CD4-positive, alpha-beta memory T cell (primary cell): ENCODE results near the gene MAST3. TPM values are rescaled to one million over a fixed set of nuclear protein-coding genes. Genes with fewer than 3 reads are reported as not detected.

Experiments used
- CTCF ChIA-PET: fragments of 350-600 bp; sonication (Branson Sonifier 250); formaldehyde crosslinking; loops from one replicate; lab custom pipeline; 2021; ENCODE audit warnings: inconsistent platforms; ENCODE audit not compliant: partially characterized antibody; lab: Charles Lee
- POLR2A ChIA-PET: fragments of 350-600 bp; sonication (Branson Sonifier 250); formaldehyde crosslinking; loops from one replicate; lab custom pipeline; 2021; ENCODE audit not compliant: partially characterized antibody; lab: Charles Lee
- DNase-seq, 5 donors: peaks; one replicate each; pipeline versions ENCODE4 v3.0.0 to v3.0.0-alpha.2; 2020 to 2022; ENCODE audit warnings: mixed read lengths in 1 of 5
- H3K27ac ChIP-seq: one replicate; pipeline ENCODE4 v1.7.0; 2013; ENCODE audit warnings: low read depth, low read length
- H3K27me3 ChIP-seq: 2 replicates; pipeline ENCODE4 v1.7.0; 2013; ENCODE audit warnings: mild to moderate bottlenecking, low read length, moderate library complexity; ENCODE audit not compliant: insufficient read depth
- H3K36me3 ChIP-seq: 2 replicates; pipeline ENCODE4 v1.7.0; 2013; ENCODE audit warnings: mild to moderate bottlenecking, low read length, moderate library complexity; ENCODE audit not compliant: insufficient read depth
- H3K4me1 ChIP-seq: 2 replicates; pipeline ENCODE4 v1.7.0; 2013; ENCODE audit warnings: mild to moderate bottlenecking, low read length, moderate library complexity; ENCODE audit not compliant: insufficient read depth
- H3K4me3 ChIP-seq, 2 donors: one replicate each; pipeline ENCODE4 v1.7.0; 2013; ENCODE audit warnings: low read length in 2 of 2, mild to moderate bottlenecking in 1 of 2
- H3K9me3 ChIP-seq, 2 donors: one replicate each; pipeline ENCODE4 v1.7.0; 2013; ENCODE audit warnings: low read length in 2 of 2, control low read depth in 1 of 2; ENCODE audit not compliant: control insufficient read depth in 1 of 2
- H3K27ac Mint-ChIP-seq, 7 donors: one replicate each; pipeline ENCODE4 v1.8.0; 2020 to 2021; ENCODE audit warnings: mixed read lengths in 7 of 7, mild to moderate bottlenecking in 6 of 7, inconsistent platforms in 3 of 7, moderate library complexity in 3 of 7
- H3K27me3 Mint-ChIP-seq, 2 donors: one replicate each; pipeline ENCODE4 v1.8.0; 2020 to 2021; ENCODE audit warnings: mixed read lengths in 2 of 2
- H3K36me3 Mint-ChIP-seq, 2 donors: one replicate each; pipeline ENCODE4 v1.8.0; 2020 to 2021; ENCODE audit warnings: mixed read lengths in 2 of 2, inconsistent platforms in 1 of 2, mild to moderate bottlenecking in 1 of 2
- H3K4me1 Mint-ChIP-seq, 4 donors: one replicate each; pipeline ENCODE4 v1.8.0; 2020 to 2021; ENCODE audit warnings: mixed read lengths in 4 of 4, mild to moderate bottlenecking in 1 of 4
- H3K4me3 Mint-ChIP-seq, 8 donors: one replicate each; pipeline ENCODE4 v1.8.0; 2020 to 2021; ENCODE audit warnings: mixed read lengths in 8 of 8, mild to moderate bottlenecking in 7 of 8, moderate library complexity in 6 of 8, inconsistent platforms in 3 of 8
- H3K9me3 Mint-ChIP-seq, 8 donors: one replicate each; pipeline ENCODE4 v1.8.0; 2020 to 2021; ENCODE audit warnings: mixed read lengths in 8 of 8, mild to moderate bottlenecking in 5 of 8, inconsistent platforms in 3 of 8, moderate library complexity in 1 of 8
- intact Hi-C: fragments of 100-400 bp; cut with micrococcal nuclease; formaldehyde crosslinking; loops from one replicate; pipeline ENCODE4 v1.15.1; 2023
- polyA plus RNA-seq, 2 donors: library from polyadenylated mRNA; unstranded; fragments of 300-500 nt; fragmentation: Illumina TruSeq; gene quantifications; one replicate each; pipeline ENCODE4 v1.2.3, GENCODE V29; 2021
- total RNA-seq, 2 experiments: library from RNA; stranded (reverse); gene quantifications; one replicate each; pipeline ENCODE4 v1.2.3, GENCODE V29; 2021

MAST3 gene
- total and polyA plus RNA-seq, 4 experiments from 2014 or later = 4.3 to 53.9 (median 34.2) TPM

DNA sequence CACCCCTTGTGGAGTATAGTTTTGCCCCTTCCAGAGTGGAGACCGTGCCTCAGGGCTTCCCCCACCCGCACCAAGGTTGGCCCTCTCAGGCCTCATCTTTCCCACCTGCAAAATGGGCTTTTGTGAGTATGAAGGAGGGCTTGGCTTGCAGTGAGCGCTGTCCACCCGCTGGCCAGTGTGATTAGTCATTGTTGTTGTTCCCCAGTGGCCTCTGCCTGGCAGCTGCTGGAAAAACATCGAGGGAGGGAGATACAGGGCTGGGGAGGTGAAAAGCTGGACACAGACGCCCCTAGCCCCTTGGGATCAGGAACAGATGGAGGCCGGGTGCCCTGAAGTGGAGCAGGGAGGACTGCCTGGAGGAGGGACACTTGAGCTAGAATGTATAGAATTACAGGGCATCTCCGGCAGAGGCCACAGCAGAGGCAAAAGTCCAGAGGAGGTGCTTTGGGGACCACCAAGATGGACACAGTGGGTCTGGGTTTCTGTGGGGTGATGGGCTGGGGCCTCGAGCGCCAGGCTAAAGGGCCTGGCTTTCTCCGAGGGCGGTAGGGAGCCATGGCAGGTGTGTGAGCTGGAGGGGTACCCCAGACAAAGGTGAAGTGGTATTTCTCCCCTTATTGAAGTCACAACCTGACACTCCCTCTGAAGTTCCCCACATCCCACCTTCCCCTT, 6.9 kb upstream of the MAST3 start:
- Histone ChIP-seq H3K27ac (peak overlapping the region; percentile 85), H3K4me3 (peak overlapping the region in 1 of 2 donors; percentile 16), H3K4me1 (peaks cover 73% of the 10 kb centered on the region), H3K27me3 (no peaks in the 10 kb centered on the region), H3K36me3 (no peaks in the 10 kb centered on the region), H3K9me3 (no peaks in the 10 kb centered on the region)
- H3K9me3 Mint-ChIP-seq = no peaks in the 10 kb centered on the region
- ChIA-PET POLR2A (interaction anchor here (0.9 to 9.5 kb wide), 25 partner anchors 8 to 416 kb away, joined by 3 to 159 read pairs (median 4); partner anchors contain the start of genes ARRDC2, JUND, MAST3 and MPV17L2), CTCF (interaction anchor here (0.7 to 4.3 kb wide), 9 partner anchors 15 to 299 kb away, joined by 3 to 36 read pairs (median 3); partner anchors contain the start of genes CCDC124 and JUND)
- H3K36me3 Mint-ChIP-seq = peaks cover 0 to 5% of the 10 kb centered on the region in 2 donors
- DNase-seq = no peak
- peaks cover 40 to 76% (median 56%) of the 10 kb centered on the region in 4 donors for H3K4me1 Mint-ChIP-seq
- intact Hi-C loops = loop anchor here (1.0 to 10.0 kb wide), 3 partner anchors 9 to 324 kb away; partner anchors contain the start of gene SSBP4
- H3K27me3 Mint-ChIP-seq = no peaks in the 10 kb centered on the region
- H3K4me3 Mint-ChIP-seq = peak overlapping the region in 7 of 8 donors; percentile 68 to 83 (median 75)
- H3K27ac Mint-ChIP-seq = peak overlapping the region; percentile 98 to 100 (median 99)

DNA sequence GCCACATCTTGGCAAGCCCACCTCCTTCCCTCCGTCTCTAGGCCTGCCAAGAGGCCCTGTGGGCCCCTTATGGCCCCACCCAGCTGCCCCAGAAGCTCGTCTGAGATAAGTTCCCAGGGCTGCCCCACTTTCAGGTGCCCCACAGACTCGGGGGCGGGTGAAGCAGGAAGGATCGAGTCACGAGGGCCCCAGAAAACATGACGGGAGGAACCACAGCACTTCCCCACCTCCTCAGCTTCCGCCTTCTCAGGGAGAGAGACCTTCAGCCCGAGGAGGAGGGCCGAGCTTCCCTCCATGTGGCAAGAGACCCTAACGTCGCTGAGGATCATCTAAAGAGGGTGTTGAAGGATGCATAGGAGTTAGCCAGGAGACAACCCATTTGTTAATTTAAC, 6.4 kb upstream of the MAST3 start:
- H3K9me3 Mint-ChIP-seq = no peaks in the 10 kb centered on the region
- H3K27ac Mint-ChIP-seq = peak overlapping the region; percentile 98 to 100 (median 99)
- no peaks in the 10 kb centered on the region for H3K27me3 Mint-ChIP-seq
- no peaks in the 10 kb centered on the region for H3K27me3 ChIP-seq
- peaks cover 39 to 76% (median 55%) of the 10 kb centered on the region in 4 donors for H3K4me1 Mint-ChIP-seq
- H3K27ac ChIP-seq = peak overlapping the region; percentile 85
- H3K4me3 Mint-ChIP-seq = peak overlapping the region in 7 of 8 donors; percentile 68 to 83 (median 75)
- H3K36me3 ChIP-seq = no peaks in the 10 kb centered on the region
- ChIA-PET POLR2A (interaction anchor here (0.9 to 9.5 kb wide), 23 partner anchors 7 to 415 kb away, joined by 3 to 159 read pairs (median 5); partner anchors contain the start of genes ARRDC2, JUND, MAST3 and MPV17L2), CTCF (interaction anchor here (0.7 to 3.5 kb wide), 9 partner anchors 13 to 298 kb away, joined by 3 to 36 read pairs (median 3); partner anchors contain the start of gene JUND)
- no peaks in the 10 kb centered on the region for H3K9me3 ChIP-seq
- H3K4me3 ChIP-seq = peak overlapping the region in 1 of 2 donors; percentile 16
- peaks cover 0 to 5% of the 10 kb centered on the region in 2 donors for H3K36me3 Mint-ChIP-seq
- DNase-seq = peak; percentile 81 to 91 (median 83)
- H3K4me1 ChIP-seq = peaks cover 68% of the 10 kb centered on the region
- intact Hi-C loops = loop anchor here (1.0 to 10.0 kb wide), 3 partner anchors 8 to 324 kb away; partner anchors contain the start of gene SSBP4

DNA sequence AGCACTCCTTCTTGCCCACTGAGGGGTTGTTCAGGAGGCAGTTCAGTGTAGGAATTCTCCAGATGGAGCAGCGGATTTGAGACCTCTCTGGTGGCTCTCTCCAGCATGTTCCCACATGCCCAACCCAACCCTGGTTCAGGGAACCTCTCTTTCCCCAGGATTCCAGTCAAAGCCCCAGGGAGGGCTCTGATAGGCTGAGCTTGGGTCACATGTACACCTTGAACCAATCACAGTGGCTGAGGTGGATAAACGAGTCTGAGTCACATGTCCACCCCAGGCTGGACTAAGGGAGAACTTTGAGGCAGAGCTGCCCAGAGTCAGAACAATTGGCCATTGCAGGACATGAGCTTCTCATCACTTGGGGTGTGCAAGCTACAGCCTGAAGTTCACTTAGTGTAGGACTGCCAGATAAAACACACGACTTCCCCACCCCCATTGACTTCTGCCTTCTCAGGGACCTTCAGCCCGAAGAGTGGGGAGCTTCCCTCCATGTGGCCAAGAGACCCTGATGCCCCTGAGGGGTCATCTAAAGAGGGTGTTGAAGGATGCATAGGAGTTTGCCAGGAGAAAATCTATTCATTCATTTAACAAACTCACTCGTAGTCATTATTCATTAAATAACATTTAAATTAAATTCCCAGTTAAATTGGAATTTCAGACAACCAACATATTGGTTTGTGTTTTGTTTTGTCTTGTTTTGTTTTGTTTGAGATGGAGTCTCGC, 4.0 kb upstream of the MAST3 start:
- no peaks in the 10 kb centered on the region for H3K27me3 ChIP-seq
- intact Hi-C loops = loop anchor here (10.0 kb wide), 1 partner anchor 321 kb away; the partner anchor contains the start of gene SSBP4
- H3K27ac ChIP-seq = no peak overlapping the region
- H3K9me3 ChIP-seq = no peaks in the 10 kb centered on the region
- Mint-ChIP-seq H3K4me3 (peak overlapping the region in 1 of 8 donors; percentile 15), H3K4me1 (peaks cover 34 to 66% (median 51%) of the 10 kb centered on the region in 4 donors), H3K36me3 (no peaks in the 10 kb centered on the region), H3K9me3 (no peaks in the 10 kb centered on the region), H3K27me3 (no peaks in the 10 kb centered on the region), H3K27ac (peak overlapping the region in 6 of 7 donors; percentile 29 to 86 (median 64))
- ChIA-PET CTCF (interaction anchor here (0.5 to 3.5 kb wide), 4 partner anchors 18 to 98 kb away, joined by 3 to 36 read pairs (median 4); no protein-coding TSS in a partner anchor), POLR2A (interaction anchor here (0.8 to 9.5 kb wide), 4 partner anchors 13 to 188 kb away, joined by 3 to 159 read pairs (median 19); partner anchors contain the start of gene JUND)
- no peaks in the 10 kb centered on the region for H3K36me3 ChIP-seq
- peaks cover 60% of the 10 kb centered on the region for H3K4me1 ChIP-seq
- no peak overlapping the region for H3K4me3 ChIP-seq
- no peak for DNase-seq

DNA sequence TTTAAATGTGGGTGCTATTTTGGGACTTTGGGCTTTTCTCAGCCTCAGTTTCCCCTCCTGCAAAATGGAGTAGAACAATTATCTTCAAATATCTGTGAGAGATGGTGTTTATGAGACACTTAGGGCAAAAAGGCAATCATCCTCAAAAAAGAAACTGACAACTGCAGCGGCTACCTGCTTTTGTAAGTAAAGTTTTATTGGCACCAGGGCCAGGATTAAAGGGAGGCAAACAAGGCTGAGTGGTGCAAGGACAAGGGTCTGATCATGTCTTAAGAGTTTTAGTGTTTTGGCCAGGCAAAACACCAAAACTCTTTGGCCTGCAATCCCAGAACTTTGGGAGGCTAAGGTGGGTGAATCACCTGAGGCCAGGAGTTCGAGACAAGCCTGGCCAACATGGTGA, 1.3 kb upstream of the MAST3 start:
- POLR2A ChIA-PET = interaction anchor here (0.6 kb wide), 1 partner anchor 417 kb away, joined by 3 read pairs; no protein-coding TSS in a partner anchor
- Histone ChIP-seq H3K4me3 (no peak overlapping the region), H3K9me3 (no peaks in the 10 kb centered on the region), H3K27me3 (no peaks in the 10 kb centered on the region), H3K4me1 (peaks cover 46% of the 10 kb centered on the region), H3K36me3 (no peaks in the 10 kb centered on the region), H3K27ac (no peak overlapping the region)
- peak overlapping the region in 2 of 7 donors; percentile 33 to 42 for H3K27ac Mint-ChIP-seq
- no peak overlapping the region for H3K4me3 Mint-ChIP-seq
- H3K9me3 Mint-ChIP-seq = no peaks in the 10 kb centered on the region
- intact Hi-C loops = loop anchor here (10.0 kb wide), 1 partner anchor 319 kb away; the partner anchor contains the start of gene SSBP4
- DNase-seq = no peak
- CTCF ChIA-PET = interaction anchor here (0.7 kb wide), 1 partner anchor 243 kb away, joined by 3 read pairs; no protein-coding TSS in a partner anchor
- H3K4me1 Mint-ChIP-seq = peaks cover 24 to 53% (median 40%) of the 10 kb centered on the region in 4 donors
- H3K36me3 Mint-ChIP-seq = peaks cover 0 to 2% of the 10 kb centered on the region in 2 donors
- no peaks in the 10 kb centered on the region for H3K27me3 Mint-ChIP-seq

DNA sequence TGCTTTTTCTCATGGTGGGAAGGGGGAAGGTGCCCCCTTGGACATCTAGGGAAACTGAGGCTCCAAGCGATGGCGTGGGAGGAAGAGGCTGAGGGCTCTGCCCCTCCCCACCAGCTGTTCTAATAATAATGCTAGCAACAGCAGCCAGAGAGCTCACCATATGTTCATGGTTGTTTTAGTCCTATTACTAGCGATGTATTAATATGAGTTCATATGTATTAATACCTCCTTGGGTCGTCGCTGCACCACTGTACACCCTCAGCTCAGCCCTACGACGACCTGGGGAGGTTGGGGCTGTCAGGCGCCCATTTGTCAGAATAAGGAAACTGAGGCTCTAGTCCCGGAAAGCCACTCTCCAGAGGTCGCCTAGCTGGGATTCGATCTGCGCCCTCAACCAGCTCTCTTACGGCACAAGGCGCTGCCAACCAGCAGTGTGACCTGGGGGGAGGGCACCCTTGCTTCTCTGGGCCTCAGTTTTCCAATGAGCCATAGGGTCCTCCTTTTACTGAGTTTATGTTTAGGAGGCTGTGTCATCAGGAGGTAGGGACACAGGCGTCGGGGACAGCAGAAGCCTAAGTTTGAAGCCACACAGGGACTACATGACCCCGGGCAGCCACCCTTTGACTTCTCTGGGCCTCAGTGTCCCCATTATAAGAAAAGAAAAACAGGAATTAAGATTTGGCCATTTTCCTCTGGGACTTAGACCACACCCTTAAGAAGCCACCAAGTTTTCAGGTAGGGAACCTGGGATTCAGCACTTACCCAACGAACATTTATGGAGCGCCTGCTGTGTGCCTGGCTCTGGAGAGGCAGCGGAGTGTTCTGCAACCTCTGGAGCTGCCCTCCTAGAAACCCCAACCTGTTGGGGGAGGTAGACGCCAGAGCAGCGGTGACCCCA, 664 bp downstream of the MAST3 start:
- H3K4me1 Mint-ChIP-seq = peaks cover 17 to 42% (median 32%) of the 10 kb centered on the region in 4 donors
- H3K36me3 ChIP-seq = no peaks in the 10 kb centered on the region
- peak overlapping the region; percentile 38 to 70 for H3K4me3 ChIP-seq

More for the DNA sequence above, 664 bp downstream of the MAST3 start:
- H3K9me3 Mint-ChIP-seq = no peaks in the 10 kb centered on the region
- Histone ChIP-seq H3K27ac (peak overlapping the region; percentile 68), H3K9me3 (no peaks in the 10 kb centered on the region), H3K27me3 (no peaks in the 10 kb centered on the region), H3K4me1 (peaks cover 29% of the 10 kb centered on the region)
- ChIA-PET POLR2A (interaction anchor here (0.7 to 3.9 kb wide), 7 partner anchors 9 to 183 kb away, joined by 3 to 54 read pairs (median 17); partner anchors contain the start of genes IL12RB1, JUND and PIK3R2), CTCF (interaction anchor here (0.6 to 2.5 kb wide), 9 partner anchors 8 to 152 kb away, joined by 3 to 11 read pairs (median 4); partner anchors contain the start of gene IL12RB1)
- DNase-seq = no peak
- H3K27ac Mint-ChIP-seq = peak overlapping the region; percentile 58 to 93 (median 89)
- H3K36me3 Mint-ChIP-seq = peaks cover 0 to 4% of the 10 kb centered on the region in 2 donors
- H3K4me3 Mint-ChIP-seq = peak overlapping the region; percentile 87 to 95 (median 89)
- intact Hi-C loops = loop anchor here (2.0 to 10.0 kb wide), 2 partner anchors 15 to 317 kb away; partner anchors contain the start of gene SSBP4
- no peaks in the 10 kb centered on the region for H3K27me3 Mint-ChIP-seq
